Measurements from ENCODE around the gene MATCAP1. TPM values are rescaled to one million over a fixed set of nuclear protein-coding genes. Genes with fewer than 3 reads are reported as not detected.

MATCAP1 gene
- polyA plus RNA-seq, 6 donors from 2014 or later, result 0.33 to 0.40 (median 0.40) TPM; not detected in 2

GRCh38 chr16:67170168-67170948, 13.4 kb downstream of the MATCAP1 start, which contains the start of gene NOL3:
Gene NOL3, plus strand, starts transcription at chr16:67170538.
- H3K4me1 Mint-ChIP-seq, result peaks cover 26 to 38% (median 34%) of the 10 kb centered on the region in 3 donors

GRCh38 chr16:67169642-67170167, 14.1 kb downstream of the MATCAP1 start:
- Mint-ChIP-seq H3K4me1 (peaks cover 30 to 44% (median 41%) of the 10 kb centered on the region in 3 donors), H3K27me3 (peaks cover 51 to 93% (median 82%) of the 10 kb centered on the region in 3 donors), H3K4me3 (peak overlapping the region; percentile 26 to 84 (median 69)), H3K36me3 (peaks cover 0 to 18% of the 10 kb centered on the region in 2 donors), H3K9me3 (peaks cover 0 to 1% (median 0%) of the 10 kb centered on the region in 7 donors), H3K27ac (no peak overlapping the region)
- ATAC-seq (ENCODE audit: low read depth in 2 of 2), result no peak
- no peak for DNase-seq

More at GRCh38 chr16:67170168-67170948, 13.4 kb downstream of the MATCAP1 start, which contains the start of gene NOL3:
- Mint-ChIP-seq H3K9me3 (peaks cover 0 to 1% (median 0%) of the 10 kb centered on the region in 7 donors), H3K27ac (peak within 1 kb of the TSS in 1 of 6 donors; percentile 54), H3K27me3 (peaks cover 50 to 90% (median 77%) of the 10 kb centered on the region in 3 donors), H3K4me3 (peak within 1 kb of the TSS; percentile 38 to 84 (median 71)), H3K36me3 (peaks cover 0 to 18% of the 10 kb centered on the region in 2 donors)
- DNase-seq (no peak), ATAC-seq (ENCODE audit: low read depth in 2 of 2) (no peak)

- Mint-ChIP-seq H3K4me1 (peaks cover 32 to 46% (median 41%) of the 10 kb centered on the region in 3 donors), H3K27me3 (peaks cover 49 to 90% (median 84%) of the 10 kb centered on the region in 3 donors), H3K4me3 (peak overlapping the region in 5 of 8 donors; percentile 7 to 54 (median 38)), H3K27ac (peak overlapping the region in 1 of 6 donors; percentile 54), H3K36me3 (peaks cover 0 to 18% of the 10 kb centered on the region in 2 donors), H3K9me3 (peaks cover 0 to 1% (median 0%) of the 10 kb centered on the region in 7 donors)
- ATAC-seq (ENCODE audit: low read depth in 2 of 2) (no peak), DNase-seq (no peak)
These were observed 14.7 kb downstream of the MATCAP1 start for GRCh38 chr16:67169011-67169451.

GRCh38 chr16:67167588-67167987, 16.2 kb downstream of the MATCAP1 start:
- no peak for DNase-seq
- H3K4me3 Mint-ChIP-seq, result peak overlapping the region in 1 of 8 donors; percentile 64
- peaks cover 39 to 78% (median 78%) of the 10 kb centered on the region in 3 donors for H3K27me3 Mint-ChIP-seq

DNA sequence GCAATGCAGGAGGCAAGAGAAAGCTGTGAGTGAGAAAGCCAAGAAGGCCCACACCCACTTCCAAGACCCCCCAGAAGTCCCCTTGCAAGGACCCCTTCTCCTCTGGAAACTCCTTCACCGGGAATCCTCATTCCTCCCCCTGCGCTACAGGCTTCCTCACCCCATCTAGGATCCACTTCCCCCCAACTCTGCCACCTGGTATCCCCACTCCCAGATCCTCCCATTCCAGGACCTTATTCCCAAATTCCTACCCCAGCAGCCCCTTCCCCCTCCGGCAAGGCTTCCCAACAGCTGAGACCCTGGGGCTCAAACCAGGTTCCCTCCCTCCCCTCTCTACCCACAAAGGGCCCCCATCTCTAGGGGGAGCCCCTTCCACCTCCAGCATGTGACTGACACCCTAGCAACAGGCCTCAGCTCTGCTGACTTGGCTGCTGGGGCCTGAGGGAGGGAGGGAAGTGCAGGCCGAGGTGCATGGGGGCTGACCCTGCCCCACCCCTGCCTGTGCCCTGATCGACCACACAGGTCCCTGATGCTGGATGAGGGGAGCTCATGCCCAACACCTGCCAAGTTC, 17.1 kb downstream of the MATCAP1 start:
- H3K4me3 Mint-ChIP-seq, result peak overlapping the region in 3 of 8 donors; percentile 31 to 50 (median 43)
- H3K36me3 Mint-ChIP-seq, result peaks cover 0 to 14% of the 10 kb centered on the region in 2 donors
- DNase-seq, result no peak
- peak overlapping the region in 2 of 6 donors; percentile 34 to 67 for H3K27ac Mint-ChIP-seq
- no peak for ATAC-seq (ENCODE audit: low read depth in 2 of 2)
- peaks cover 0 to 1% (median 0%) of the 10 kb centered on the region in 7 donors for H3K9me3 Mint-ChIP-seq
- peaks cover 40 to 78% (median 76%) of the 10 kb centered on the region in 3 donors for H3K27me3 Mint-ChIP-seq
- peaks cover 34 to 44% (median 40%) of the 10 kb centered on the region in 3 donors for H3K4me1 Mint-ChIP-seq

More at GRCh38 chr16:67167588-67167987, 16.2 kb downstream of the MATCAP1 start:
- Mint-ChIP-seq H3K9me3 (peaks cover 0 to 1% (median 0%) of the 10 kb centered on the region in 7 donors), H3K27ac (no peak overlapping the region), H3K4me1 (peaks cover 28 to 39% (median 37%) of the 10 kb centered on the region in 3 donors), H3K36me3 (peaks cover 0 to 18% of the 10 kb centered on the region in 2 donors)
- no peak for ATAC-seq (ENCODE audit: low read depth in 2 of 2)

DNA sequence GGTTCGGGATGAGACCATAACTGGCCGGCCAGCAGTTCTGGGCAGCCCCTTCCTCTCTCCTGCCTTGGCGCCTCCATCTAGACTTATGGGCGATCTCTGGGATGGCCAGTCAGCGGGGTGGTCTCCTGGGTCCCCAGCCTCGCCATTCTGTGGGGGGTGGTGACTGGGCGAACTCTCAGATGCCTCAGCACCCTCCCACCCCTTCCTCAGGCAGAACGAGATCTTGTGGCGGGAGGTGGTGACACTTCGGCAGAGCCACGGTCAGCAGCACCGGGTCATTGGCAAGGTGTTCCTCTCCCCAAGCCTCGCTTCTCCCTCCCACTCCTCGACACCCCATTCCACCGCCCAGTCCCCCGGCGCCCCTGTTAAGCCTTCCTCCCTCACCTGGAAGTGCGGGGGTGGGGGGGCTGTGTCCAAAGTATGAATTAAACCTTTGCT, 17.6 kb downstream of the MATCAP1 start:
- Mint-ChIP-seq H3K27me3 (peaks cover 35 to 76% (median 71%) of the 10 kb centered on the region in 3 donors), H3K27ac (peak overlapping the region in 2 of 6 donors; percentile 34 to 67), H3K4me1 (peaks cover 36 to 45% (median 36%) of the 10 kb centered on the region in 3 donors), H3K36me3 (peaks cover 0 to 8% of the 10 kb centered on the region in 2 donors), H3K4me3 (peak overlapping the region in 3 of 8 donors; percentile 25 to 50 (median 43)), H3K9me3 (no peaks in the 10 kb centered on the region)
- ATAC-seq (ENCODE audit: low read depth in 2 of 2) (no peak), DNase-seq (no peak)

DNA sequence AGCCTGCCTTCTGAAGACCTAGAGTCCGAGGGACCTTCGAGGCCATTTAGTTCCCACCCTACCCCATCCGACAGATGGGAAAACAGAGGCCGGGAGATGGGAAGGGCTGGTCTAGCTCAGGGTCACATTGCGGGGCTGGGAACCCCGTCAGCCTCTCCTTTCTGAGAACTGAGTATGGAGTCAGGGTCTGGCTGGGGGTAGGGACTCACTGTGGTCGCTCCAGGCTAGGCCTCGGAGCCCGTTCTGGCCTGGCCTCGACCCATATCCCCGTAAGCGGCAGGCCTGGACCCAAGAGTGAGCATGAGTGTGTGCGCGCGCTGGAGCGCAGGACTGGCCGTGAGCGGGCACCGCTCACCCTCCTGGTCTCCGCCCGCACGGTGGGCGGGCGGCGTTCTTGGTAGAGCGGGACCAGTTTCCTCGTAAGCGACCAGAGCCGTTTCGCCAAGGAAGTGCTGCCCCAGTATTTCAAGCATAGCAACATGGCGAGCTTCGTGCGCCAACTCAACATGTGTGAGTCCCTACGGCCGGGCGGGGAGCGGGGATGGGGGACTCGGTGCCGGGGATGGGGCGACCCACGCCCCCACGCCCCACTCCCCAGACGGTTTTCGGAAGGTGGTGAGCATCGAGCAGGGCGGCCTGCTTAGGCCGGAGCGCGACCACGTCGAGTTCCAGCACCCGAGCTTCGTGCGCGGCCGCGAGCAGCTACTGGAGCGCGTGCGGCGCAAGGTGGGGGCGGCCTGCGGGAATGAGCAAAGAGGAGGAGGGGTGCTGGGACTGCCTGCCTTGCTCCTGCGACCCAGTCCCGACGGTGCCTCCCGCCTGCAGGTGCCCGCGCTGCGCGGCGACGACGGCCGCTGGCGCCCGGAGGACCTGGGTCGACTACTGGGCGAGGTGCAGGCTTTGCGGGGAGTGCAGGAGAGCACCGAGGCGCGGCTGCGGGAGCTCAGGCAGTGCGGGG, 18.4 kb downstream of the MATCAP1 start:
- Mint-ChIP-seq H3K9me3 (peaks cover 0 to 2% (median 0%) of the 10 kb centered on the region in 7 donors), H3K27ac (peak overlapping the region in 1 of 6 donors; percentile 76)

DNA sequence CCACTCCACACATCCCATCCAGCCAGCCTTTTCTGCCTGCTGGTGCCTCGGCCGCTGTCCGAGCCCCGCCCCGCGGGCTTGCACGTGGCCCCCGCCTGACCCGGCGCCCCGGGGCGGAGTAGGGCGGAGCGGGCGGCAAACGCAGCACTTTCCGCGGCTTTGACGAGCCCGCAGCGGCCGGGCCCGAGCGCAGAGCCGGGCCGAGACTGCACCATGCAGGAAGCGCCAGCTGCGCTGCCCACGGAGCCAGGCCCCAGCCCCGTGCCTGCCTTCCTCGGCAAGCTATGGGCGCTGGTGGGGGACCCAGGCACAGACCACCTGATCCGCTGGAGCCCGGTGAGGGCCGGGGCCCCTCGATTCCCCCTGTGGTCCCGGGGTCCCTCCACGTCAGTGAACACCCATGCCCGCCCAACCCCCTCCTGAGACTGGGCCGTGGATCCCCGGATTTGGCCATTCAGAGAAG, 19.1 kb downstream of the MATCAP1 start, which contains the start of gene HSF4:
Gene HSF4, plus strand, starts transcription at position 147 of the 463 bp plus-strand sequence. Its CDS starts 67 bp downstream, at position 214.
- peak within 1 kb of the TSS; percentile 68 to 81 (median 74) for H3K4me3 Mint-ChIP-seq
- ATAC-seq (ENCODE audit: low read depth in 2 of 2), result no peak
- H3K9me3 Mint-ChIP-seq, result peaks cover 0 to 2% (median 0%) of the 10 kb centered on the region in 7 donors
- no peak for DNase-seq
- peaks cover 28 to 67% (median 57%) of the 10 kb centered on the region in 3 donors for H3K27me3 Mint-ChIP-seq
- peak within 1 kb of the TSS in 2 of 6 donors; percentile 66 to 76 for H3K27ac Mint-ChIP-seq
- H3K4me1 Mint-ChIP-seq, result peaks cover 26 to 50% (median 43%) of the 10 kb centered on the region in 3 donors
- peaks cover 0 to 5% of the 10 kb centered on the region in 2 donors for H3K36me3 Mint-ChIP-seq

More for the DNA sequence above, 18.4 kb downstream of the MATCAP1 start:
- H3K4me1 Mint-ChIP-seq, result peaks cover 32 to 52% (median 44%) of the 10 kb centered on the region in 3 donors
- H3K36me3 Mint-ChIP-seq, result peaks cover 0 to 5% of the 10 kb centered on the region in 2 donors
- DNase-seq, result no peak
- H3K27me3 Mint-ChIP-seq, result peaks cover 34 to 75% (median 65%) of the 10 kb centered on the region in 3 donors
- no peak for ATAC-seq (ENCODE audit: low read depth in 2 of 2)
- H3K4me3 Mint-ChIP-seq, result peak overlapping the region in 7 of 8 donors; percentile 16 to 81 (median 68)

GRCh38 chr16:67163999-67164558, 19.7 kb downstream of the MATCAP1 start:
- peaks cover 22 to 62% (median 53%) of the 10 kb centered on the region in 3 donors for H3K27me3 Mint-ChIP-seq
- peak overlapping the region in 7 of 8 donors; percentile 51 to 79 (median 69) for H3K4me3 Mint-ChIP-seq
- peaks cover 0 to 2% (median 0%) of the 10 kb centered on the region in 7 donors for H3K9me3 Mint-ChIP-seq
- peaks cover 26 to 49% (median 42%) of the 10 kb centered on the region in 3 donors for H3K4me1 Mint-ChIP-seq
- DNase-seq, result no peak
- H3K36me3 Mint-ChIP-seq, result peaks cover 0 to 5% of the 10 kb centered on the region in 2 donors
- H3K27ac Mint-ChIP-seq, result peak overlapping the region in 1 of 6 donors; percentile 56
- ATAC-seq (ENCODE audit: low read depth in 2 of 2), result no peak

DNA sequence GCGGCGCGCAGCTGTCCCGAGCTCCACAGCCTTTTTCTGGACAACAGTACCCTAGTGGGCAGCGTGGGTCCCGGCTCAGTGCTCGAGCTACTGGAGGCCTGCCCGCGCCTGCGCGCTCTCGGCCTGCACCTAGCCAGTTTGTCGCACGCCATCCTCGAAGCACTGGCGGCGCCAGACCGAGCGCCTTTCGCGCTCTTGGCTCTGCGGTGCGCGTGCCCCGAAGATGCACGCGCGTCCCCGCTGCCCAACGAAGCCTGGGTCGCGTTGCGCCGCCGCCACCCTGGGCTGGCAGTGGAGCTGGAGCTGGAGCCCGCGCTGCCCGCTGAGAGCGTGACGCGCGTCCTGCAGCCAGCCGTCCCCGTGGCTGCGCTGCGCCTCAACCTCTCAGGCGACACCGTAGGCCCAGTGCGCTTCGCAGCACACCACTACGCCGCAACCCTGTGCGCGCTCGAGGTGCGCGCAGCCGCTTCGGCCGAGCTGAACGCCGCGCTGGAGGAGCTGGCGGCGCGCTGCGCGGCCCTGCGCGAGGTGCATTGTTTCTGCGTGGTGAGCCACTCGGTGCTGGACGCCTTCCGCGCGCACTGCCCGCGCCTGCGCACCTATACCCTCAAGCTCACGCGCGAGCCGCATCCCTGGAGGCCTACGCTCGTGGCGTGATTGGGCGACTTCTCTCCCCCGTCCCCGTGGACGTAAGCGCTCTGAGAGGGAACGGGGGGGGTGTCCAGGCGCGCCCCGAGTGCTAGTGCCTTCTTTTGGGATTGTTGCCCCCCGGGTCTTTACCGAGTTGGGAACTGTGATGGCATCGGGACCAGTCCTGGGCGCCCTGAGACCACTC, 20.4 kb downstream of the MATCAP1 start:
- Mint-ChIP-seq H3K27me3 (peaks cover 20 to 55% (median 47%) of the 10 kb centered on the region in 3 donors), H3K4me3 (peak overlapping the region; percentile 60 to 81 (median 70)), H3K9me3 (peaks cover 0 to 2% (median 0%) of the 10 kb centered on the region in 7 donors), H3K27ac (peak overlapping the region in 2 of 6 donors; percentile 56 to 66), H3K4me1 (peaks cover 29 to 56% (median 48%) of the 10 kb centered on the region in 3 donors), H3K36me3 (peaks cover 0 to 5% of the 10 kb centered on the region in 2 donors)
- DNase-seq, result no peak
- no peak for ATAC-seq (ENCODE audit: low read depth in 2 of 2)

Measured in naive B cell (primary cell).